GM12873 (cell line): ENCODE results near the gene OR51B4.

Experiments
- TF ChIP-seq, protein P1 (sequence below): IDR thresholded peaks from 2 replicates; pipeline ENCODE4 v1.5.1; 2012; ENCODE audit warnings: low read depth, mild to moderate bottlenecking, moderate library complexity, low read length, control low read depth; ENCODE audit not compliant: insufficient read depth; ENCODE audit errors: missing control alignments

The OR51B4 gene

DNA sequence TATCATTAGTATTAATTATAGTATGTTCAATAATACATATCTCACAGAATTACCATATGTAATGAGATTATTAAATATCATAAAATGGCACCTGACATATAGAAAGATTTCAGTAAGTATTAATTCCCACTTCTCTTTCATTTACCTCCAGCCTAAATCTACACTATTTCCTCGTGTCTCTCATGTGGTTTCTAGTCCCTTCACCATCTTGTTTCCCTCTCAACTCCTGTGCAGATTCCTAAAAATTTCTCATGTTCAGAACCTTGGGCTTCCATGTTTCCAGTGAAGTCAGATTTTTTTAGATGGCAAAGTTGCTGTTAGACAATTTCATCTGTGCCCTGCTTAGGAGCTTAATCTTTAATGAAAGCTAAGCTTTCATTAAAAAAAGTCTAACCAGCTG is 17.9 kb downstream of the OR51B4 start:
- TF ChIP-seq, protein P1, sequence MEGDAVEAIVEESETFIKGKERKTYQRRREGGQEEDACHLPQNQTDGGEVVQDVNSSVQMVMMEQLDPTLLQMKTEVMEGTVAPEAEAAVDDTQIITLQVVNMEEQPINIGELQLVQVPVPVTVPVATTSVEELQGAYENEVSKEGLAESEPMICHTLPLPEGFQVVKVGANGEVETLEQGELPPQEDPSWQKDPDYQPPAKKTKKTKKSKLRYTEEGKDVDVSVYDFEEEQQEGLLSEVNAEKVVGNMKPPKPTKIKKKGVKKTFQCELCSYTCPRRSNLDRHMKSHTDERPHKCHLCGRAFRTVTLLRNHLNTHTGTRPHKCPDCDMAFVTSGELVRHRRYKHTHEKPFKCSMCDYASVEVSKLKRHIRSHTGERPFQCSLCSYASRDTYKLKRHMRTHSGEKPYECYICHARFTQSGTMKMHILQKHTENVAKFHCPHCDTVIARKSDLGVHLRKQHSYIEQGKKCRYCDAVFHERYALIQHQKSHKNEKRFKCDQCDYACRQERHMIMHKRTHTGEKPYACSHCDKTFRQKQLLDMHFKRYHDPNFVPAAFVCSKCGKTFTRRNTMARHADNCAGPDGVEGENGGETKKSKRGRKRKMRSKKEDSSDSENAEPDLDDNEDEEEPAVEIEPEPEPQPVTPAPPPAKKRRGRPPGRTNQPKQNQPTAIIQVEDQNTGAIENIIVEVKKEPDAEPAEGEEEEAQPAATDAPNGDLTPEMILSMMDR, result no peak

DNA sequence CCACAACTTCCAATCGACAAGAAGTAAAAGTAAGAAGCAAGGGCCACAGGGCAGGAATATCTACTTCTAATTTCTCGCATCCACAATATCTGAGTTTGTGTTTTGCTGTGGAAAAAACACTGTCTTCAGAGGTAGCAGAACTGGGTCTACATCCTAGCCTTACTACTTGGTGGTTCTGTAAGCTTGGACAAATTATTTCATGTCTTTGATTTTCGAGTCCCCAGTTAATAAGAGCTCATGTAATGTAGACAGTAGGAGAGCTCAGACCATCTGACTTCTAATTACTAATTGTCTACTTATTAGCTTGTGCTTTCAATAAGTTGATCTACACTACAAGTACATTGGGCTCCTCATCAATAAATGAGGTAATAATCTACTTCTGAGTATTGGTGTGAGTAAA is 18.7 kb downstream of the OR51B4 start:
- TF ChIP-seq, protein P1, result no peak

DNA sequence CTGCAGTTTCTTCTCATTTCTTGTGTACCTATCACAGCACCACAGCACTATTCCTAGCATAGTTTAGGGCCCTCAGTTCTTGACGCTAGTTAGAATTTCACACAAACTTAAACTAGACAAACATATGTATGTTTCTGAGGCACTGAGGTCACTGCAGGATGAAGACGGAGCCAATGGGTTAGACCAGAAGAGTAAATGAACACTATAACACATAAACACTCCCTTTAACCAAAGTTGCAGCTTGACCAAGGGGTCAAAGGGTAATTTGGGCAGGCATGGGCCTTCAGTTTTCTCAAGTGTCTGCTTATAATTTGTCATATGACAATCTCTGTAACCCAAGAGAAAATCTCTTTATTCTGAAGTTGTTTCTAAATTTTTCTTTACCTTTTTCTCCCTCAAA is 19.1 kb downstream of the OR51B4 start:
- TF ChIP-seq, protein P1, result no peak

DNA sequence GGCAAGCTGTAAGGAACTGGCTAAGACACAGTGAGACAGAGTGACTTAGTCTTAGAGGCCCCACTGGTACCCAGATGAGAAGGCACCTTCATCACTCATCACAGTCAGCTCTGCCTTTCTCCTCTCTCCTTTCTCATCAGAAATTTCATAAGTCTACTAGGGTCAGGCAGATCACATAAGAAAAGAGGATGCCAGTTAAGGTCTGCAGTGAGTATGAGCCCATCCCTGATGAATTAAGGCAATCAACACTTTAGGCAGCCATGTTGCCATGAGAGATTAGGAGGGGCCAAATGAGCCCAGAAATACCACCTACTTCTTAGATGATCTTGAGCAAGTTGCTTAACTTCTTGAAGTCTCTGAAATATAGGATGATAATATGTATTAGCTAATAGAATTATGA is 20.1 kb downstream of the OR51B4 start:
- TF ChIP-seq, protein P1, result no peak

DNA sequence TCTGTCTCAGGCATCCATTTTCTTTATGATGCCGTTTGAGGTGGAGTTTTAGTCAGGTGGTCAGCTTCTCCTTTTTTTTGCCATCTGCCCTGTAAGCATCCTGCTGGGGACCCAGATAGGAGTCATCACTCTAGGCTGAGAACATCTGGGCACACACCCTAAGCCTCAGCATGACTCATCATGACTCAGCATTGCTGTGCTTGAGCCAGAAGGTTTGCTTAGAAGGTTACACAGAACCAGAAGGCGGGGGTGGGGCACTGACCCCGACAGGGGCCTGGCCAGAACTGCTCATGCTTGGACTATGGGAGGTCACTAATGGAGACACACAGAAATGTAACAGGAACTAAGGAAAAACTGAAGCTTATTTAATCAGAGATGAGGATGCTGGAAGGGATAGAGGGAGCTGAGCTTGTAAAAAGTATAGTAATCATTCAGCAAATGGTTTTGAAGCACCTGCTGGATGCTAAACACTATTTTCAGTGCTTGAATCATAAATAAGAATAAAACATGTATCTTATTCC is 21.1 kb downstream of the OR51B4 start:
- TF ChIP-seq, protein P1, result no peak

DNA sequence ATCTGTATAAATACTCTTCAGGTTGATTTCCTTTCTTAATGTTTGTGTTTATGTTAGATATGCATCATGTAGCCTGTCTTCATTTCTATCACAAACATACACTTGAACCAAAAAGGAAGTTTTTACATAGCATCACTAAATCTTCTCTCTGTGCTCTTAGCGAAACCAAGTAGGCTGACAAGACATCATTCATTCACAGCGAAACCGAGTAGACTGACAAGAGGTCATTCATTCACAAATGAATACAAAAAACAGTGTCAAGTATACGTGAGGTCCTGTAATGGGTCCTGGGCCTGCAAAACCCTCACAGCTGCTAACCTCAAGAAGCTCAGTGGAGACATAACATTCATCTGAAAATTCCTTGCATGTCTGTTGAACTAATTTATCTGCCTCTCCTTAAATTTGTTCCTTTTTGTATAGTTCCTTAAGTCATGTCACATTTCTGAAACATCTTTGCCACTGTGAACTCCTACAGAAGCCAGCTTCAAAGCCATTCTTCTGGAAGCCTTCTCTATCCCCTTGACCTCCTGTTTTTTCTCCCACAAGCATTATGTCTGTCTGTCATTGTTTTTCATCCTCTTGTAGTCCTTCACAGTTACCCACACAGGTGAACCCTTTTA is 22.2 kb downstream of the OR51B4 start:
- TF ChIP-seq, protein P1, result no peak

DNA sequence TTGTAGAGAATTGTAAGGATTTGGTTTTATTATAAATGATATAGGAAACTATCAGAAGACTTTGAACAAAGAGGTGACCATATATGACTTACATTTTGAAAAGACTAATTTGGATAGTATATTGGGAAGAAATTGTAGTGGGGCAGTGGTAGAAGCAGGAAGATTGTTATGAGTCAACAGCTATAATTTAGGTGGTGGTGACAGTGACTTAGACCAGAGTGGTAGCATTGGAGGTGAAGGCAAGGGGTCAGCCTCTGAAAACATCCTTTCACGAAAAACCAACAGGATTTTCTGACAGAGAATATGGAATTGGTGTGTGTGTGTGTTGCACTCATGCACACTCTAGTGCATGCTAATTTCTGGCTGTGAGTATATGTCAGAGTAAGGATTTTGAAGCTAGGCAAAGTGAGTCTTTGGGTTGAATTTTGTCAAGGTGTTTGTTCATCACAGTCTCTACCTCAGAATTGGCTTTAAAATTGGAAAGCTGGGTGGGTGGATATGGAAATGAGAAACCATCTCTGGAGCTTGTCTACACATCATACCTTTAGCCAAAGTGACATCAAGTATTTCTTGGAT is 23.9 kb downstream of the OR51B4 start:
- TF ChIP-seq, protein P1, result no peak
